A673 (cell line): ENCODE measurements around the gene SLC44A1. TPM values are rescaled to one million over a fixed set of nuclear protein-coding genes. Genes with fewer than 3 reads are reported as not detected.

Source experiments
- BruUV-seq: library from RNA; stranded (reverse); fragments of 400-500 nt; replicated peaks from 2 replicates; lab custom pipeline; 2021; lab: Mats Ljungman, UMichigan
- CTCF ChIA-PET: fragments of 300-600 bp; sonication (Branson Sonifier 250); formaldehyde crosslinking; loops from one replicate; lab custom pipeline; 2022; ENCODE audit warnings: antibody characterized with exemption; lab: Charles Lee
- POLR2A ChIA-PET: fragments of 300-600 bp; sonication (Branson Sonifier 250); formaldehyde crosslinking; loops from one replicate; lab custom pipeline; 2022; ENCODE audit warnings: antibody characterized with exemption; ENCODE audit not compliant: low non-redundant PET; lab: Charles Lee
- DNase-seq: peaks from one replicate; pipeline ENCODE4 v3.0.0-alpha.2; 2015; ENCODE audit warnings: low spot score
- H3K27ac ChIP-seq: fragments of 200-600 bp; sonication (generic); 2 replicates; pipeline ENCODE4 v1.5.1; 2016; ENCODE audit warnings: mixed run types, low read depth, mild to moderate bottlenecking, mixed read lengths, antibody characterized with exemption, low read length; ENCODE audit not compliant: poor library complexity, severe bottlenecking
- H3K27me3 ChIP-seq: fragments of 200-600 bp; sonication (generic); replicated peaks from 2 replicates; pipeline ENCODE4 v1.6.1; 2017; ENCODE audit warnings: mixed run types, low read depth, mild to moderate bottlenecking, mixed read lengths, antibody characterized with exemption, low read length; ENCODE audit not compliant: insufficient read depth, poor library complexity
- H3K36me3 ChIP-seq: fragments of 200-600 bp; sonication (generic); 2 replicates; pipeline ENCODE4 v1.6.1; 2016; ENCODE audit warnings: mixed run types, mild to moderate bottlenecking, mixed read lengths, antibody characterized with exemption, low read length; ENCODE audit not compliant: insufficient read depth, poor library complexity, severe bottlenecking
- H3K4me1 ChIP-seq: fragments of 200-600 bp; sonication (generic); 2 replicates; pipeline ENCODE4 v1.6.1; 2017; ENCODE audit warnings: mixed run types, mild to moderate bottlenecking, mixed read lengths, antibody characterized with exemption, low read length; ENCODE audit not compliant: insufficient read depth, poor library complexity, severe bottlenecking
- H3K4me3 ChIP-seq: fragments of 200-600 bp; sonication (generic); 2 replicates; pipeline ENCODE4 v1.5.1; 2016; ENCODE audit warnings: low read depth, mixed run types, mild to moderate bottlenecking, mixed read lengths, low read length; ENCODE audit not compliant: poor library complexity, severe bottlenecking
- H3K9me3 ChIP-seq: fragments of 200-600 bp; sonication (generic); 2 replicates; pipeline ENCODE4 v1.6.1; 2016; ENCODE audit warnings: mixed run types, low read depth, mild to moderate bottlenecking, mixed read lengths, antibody characterized with exemption, low read length; ENCODE audit not compliant: poor library complexity, severe bottlenecking
- EZH2 ChIP-seq: fragments of 200-600 bp; sonication (generic); IDR thresholded peaks from 2 replicates; pipeline ENCODE4 v1.6.1; 2017; ENCODE audit warnings: borderline replicate concordance, low read depth, mild to moderate bottlenecking, mixed read lengths, antibody characterized with exemption, low read length; ENCODE audit not compliant: poor library complexity, severe bottlenecking
- intact Hi-C: fragments of 100-400 bp; cut with micrococcal nuclease; formaldehyde crosslinking; loops from one replicate; pipeline ENCODE4 v1.10.0; 2022; ENCODE audit not compliant: unreplicated experiment
- total RNA-seq: library from RNA; stranded (reverse); gene quantifications from 2 replicates; pipeline ENCODE4 v1.2.3, GENCODE V29; 2021
- TF ChIP-seq, protein P1 (sequence below): fragments of 300-800, 200-600 bp; sonication (generic); conservative IDR thresholded peaks from 2 replicates; pipeline ENCODE4 v1.5.1; 2017; ENCODE audit warnings: low read depth, mild to moderate bottlenecking, antibody characterized with exemption, low read length, moderate library complexity, mixed read lengths

SLC44A1 gene
- total RNA-seq, 1 experiment from 2014 or later = 11.9 TPM

DNA sequence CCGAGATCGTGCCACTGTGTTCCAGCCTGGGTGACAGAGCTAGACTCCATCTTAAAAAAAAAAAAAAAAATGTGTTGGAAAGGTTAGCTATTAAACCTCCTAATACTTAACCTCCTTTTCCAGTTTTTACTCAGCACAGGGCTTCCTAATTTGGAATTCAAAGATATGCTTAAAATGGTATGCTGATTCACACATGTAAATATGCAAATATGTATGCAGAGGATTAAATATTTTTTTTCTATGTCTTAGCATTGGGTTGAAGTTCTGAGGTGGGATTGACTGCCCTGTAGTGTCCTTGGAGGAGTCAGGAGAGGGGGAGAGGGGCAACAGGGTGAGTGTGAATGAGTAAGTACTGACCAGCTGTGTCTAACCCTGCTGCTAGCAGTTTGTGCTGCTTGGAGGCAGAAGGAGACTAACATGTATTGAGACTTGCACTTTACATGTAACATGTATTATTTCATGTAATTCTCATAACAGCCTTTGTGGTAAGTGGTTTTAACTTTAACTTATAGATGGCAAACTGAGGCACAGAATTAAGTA, 63.2 kb downstream of the SLC44A1 start:
- DNase-seq = no peak
- no peak overlapping the region for H3K4me3 ChIP-seq
- H3K4me1 ChIP-seq = no peaks in the 10 kb centered on the region
- H3K27me3 ChIP-seq = no peaks in the 10 kb centered on the region
- TF ChIP-seq, protein P1, sequence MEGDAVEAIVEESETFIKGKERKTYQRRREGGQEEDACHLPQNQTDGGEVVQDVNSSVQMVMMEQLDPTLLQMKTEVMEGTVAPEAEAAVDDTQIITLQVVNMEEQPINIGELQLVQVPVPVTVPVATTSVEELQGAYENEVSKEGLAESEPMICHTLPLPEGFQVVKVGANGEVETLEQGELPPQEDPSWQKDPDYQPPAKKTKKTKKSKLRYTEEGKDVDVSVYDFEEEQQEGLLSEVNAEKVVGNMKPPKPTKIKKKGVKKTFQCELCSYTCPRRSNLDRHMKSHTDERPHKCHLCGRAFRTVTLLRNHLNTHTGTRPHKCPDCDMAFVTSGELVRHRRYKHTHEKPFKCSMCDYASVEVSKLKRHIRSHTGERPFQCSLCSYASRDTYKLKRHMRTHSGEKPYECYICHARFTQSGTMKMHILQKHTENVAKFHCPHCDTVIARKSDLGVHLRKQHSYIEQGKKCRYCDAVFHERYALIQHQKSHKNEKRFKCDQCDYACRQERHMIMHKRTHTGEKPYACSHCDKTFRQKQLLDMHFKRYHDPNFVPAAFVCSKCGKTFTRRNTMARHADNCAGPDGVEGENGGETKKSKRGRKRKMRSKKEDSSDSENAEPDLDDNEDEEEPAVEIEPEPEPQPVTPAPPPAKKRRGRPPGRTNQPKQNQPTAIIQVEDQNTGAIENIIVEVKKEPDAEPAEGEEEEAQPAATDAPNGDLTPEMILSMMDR = no peak
- TF ChIP-seq EZH2 = no peak
- ChIA-PET POLR2A (no interaction called here), CTCF (no interaction called here)
- BruUV-seq = no TSS peak
- H3K27ac ChIP-seq = no peak overlapping the region
- no peaks in the 10 kb centered on the region for H3K36me3 ChIP-seq
- intact Hi-C loops = no loop called here
- H3K9me3 ChIP-seq = no peaks in the 10 kb centered on the region

DNA sequence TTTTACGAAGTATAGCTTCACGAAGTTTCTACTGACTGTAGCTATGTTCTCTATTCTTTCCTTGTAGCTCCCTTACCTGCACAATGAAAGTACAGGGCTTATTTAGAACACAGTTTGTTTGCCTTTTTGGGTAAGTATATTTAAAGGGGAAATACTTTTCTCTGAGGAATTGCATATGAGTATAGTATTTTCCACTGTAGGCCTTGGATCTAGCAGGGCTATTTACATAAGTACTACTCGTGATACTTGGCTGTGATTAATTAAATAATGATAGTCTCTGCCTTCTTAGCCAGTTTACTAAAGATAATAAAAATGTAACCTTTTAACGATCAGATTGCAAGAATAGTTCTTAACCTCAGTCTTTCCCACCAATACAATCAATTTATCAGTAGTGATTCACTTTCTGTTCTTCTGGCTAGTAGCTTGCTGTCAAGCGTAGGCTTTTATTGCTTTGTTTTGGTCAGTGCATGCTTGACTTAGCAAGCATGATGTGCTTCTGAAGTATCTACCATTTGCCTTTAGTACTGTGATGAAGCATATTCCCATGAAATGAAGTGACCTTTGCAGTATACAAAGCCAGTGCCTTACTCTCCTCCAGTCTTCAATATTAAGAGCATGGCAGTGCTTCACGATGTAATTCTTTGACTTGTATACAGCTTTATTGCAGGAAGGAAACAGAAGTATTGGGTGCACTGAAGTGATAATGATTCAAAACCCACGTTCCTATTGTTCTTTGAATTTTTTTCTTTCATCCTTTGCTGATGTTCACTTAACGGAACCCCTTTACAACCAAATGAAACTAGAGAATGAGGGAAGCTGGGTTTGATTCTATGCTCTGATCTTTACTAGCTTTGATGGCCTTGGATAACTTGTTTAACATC, 64.2 kb downstream of the SLC44A1 start:
- no peak for DNase-seq
- POLR2A ChIA-PET = no interaction called here
- intact Hi-C loops = no loop called here
- Histone ChIP-seq H3K4me3 (no peak overlapping the region), H3K36me3 (no peaks in the 10 kb centered on the region), H3K9me3 (no peaks in the 10 kb centered on the region), H3K4me1 (no peaks in the 10 kb centered on the region), H3K27me3 (no peaks in the 10 kb centered on the region), H3K27ac (no peak overlapping the region)
- CTCF ChIA-PET = no interaction called here
- TF ChIP-seq, protein P1 = no peak
- no peak for TF ChIP-seq EZH2
- no TSS peak for BruUV-seq

DNA sequence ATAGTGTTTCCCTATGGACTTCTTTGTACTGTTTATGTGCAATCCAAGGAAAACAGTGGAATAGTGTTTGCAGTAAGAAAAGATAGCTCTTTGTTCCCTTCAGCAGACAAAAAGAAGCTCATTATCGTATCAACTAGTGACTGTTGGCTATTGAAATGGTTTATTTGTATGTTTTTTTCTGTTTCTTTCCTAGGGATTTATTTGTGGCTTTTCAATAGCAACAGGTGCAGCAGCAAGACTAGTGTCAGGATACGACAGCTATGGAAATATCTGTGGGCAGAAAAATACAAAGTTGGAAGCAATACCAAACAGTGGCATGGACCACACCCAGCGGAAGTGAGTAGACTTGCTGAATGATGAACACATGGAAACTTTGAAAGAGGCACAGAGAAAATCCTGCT, 65.1 kb downstream of the SLC44A1 start:
- ChIA-PET POLR2A (no interaction called here), CTCF (no interaction called here)
- intact Hi-C loops = no loop called here
- Histone ChIP-seq H3K36me3 (no peaks in the 10 kb centered on the region), H3K9me3 (no peaks in the 10 kb centered on the region), H3K27me3 (no peaks in the 10 kb centered on the region), H3K4me3 (no peak overlapping the region), H3K27ac (no peak overlapping the region), H3K4me1 (no peaks in the 10 kb centered on the region)
- no peak for DNase-seq
- no TSS peak for BruUV-seq
- TF ChIP-seq EZH2 = no peak
- TF ChIP-seq, protein P1 = no peak
